ENCODE results near the gene PLOD3.

The PLOD3 gene

DNA sequence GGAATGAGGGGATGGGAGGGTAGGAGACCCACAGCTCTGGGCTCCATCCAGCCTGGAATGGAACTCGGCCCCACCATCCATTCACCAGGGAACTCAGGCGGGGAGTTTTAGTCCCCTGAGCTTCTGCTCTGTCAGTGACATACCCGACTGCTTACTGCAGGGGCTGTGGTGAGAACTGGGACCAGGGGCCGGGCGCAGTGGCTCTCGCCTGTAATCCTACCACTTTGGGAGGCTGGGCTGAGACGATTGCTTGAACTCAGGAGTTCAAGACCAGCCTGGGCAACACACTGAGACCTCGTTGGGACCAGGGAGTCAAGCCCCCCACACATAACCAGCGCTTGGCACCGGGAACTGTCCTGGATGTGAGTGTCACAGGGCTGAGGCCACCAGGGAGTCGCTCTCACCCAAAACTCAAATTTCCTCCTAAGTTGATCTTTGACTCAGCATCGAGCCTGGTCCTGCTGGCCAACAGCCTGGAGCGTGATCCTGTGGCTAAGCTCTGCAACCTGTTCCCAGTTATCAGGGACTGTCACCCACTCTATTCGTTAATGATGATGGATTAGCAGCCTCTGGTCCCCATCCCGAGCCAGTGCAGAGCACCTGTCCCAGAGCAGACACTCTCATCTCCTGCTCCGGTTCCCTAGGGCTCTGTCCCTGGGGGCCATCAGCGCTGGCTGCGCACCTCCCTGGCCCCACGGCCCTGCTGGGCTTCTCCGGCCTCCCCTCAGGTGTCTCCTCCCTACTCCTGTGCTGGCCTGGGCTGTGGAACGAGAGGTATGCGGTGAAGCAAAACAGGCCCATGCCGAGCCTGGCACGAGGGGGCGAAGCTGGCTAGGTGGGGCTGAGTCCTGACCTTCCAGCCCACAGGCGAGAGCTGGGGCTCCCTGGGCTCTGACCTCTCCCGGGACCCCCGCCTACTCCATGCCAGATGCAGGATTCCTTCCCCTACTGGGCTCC lies 21.1 kb upstream of the PLOD3 start:
- DNase-seq = no peak

DNA sequence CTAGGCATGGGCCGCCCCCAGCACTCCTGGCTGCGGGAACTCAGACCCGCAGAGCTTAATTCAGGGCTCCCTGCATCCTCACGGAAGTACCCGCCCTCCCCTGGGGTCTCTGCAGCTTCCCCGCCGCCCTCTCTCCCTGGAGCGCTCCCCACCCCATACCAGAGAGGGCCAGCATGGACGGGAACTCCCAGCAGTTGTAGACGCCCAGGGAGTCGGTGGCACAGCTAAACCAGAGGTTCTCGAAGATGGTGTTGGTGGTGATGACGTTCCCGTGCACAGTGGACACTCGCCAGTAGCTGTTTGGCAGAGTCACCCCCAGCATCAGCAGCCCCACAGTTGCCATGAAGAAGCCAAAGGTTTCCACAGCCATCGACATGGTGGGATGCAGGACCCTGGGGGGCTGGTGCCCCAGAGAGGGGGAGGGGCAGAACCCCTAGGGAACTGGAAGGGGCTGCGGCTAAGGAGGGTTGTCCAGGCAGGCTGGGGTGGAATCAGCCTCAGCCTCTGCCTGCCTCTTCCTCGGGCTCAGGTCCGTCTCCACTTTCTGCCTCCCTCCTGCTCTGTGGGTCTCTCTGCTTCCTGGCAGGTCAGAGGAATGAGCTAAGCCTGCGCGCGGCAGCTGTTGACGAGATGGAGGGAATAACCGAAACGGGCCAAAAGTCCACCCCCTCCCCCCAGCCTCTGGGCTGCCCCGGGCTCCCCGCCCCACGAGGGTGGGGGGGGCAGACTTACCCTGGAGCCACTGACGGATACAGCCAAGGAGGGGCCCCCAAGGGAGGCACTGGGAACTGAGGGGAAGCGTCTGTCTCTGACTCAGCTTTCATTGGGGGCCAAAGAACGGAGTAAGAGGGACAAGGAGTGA lies 20.1 kb upstream of the PLOD3 start, which contains the start of gene CLDN15:
Gene CLDN15 (minus strand): TSS at position 597 of the 862 bp plus-strand sequence. CDS start 221 bp downstream, at position 376.
- no peak for DNase-seq

- no peak for DNase-seq
These were observed 19.0 kb upstream of the PLOD3 start for GRCh38 chr7:101236292-101236835.

GRCh38 chr7:101235522-101235921 lies 18.1 kb upstream of the PLOD3 start:
- no peak for DNase-seq

- DNase-seq = no peak
These were observed 17.7 kb upstream of the PLOD3 start for GRCh38 chr7:101235050-101235449.

- no peak for DNase-seq
These were observed 17.3 kb upstream of the PLOD3 start for GRCh38 chr7:101234636-101235035.

- DNase-seq = no peak
These were observed 16.6 kb upstream of the PLOD3 start for GRCh38 chr7:101233907-101234547.

GRCh38 chr7:101232141-101232850 lies 14.9 kb upstream of the PLOD3 start:
- peak; percentile 34 for DNase-seq

- no peak for DNase-seq
These were observed 14.3 kb upstream of the PLOD3 start for GRCh38 chr7:101231644-101232043.

DNA sequence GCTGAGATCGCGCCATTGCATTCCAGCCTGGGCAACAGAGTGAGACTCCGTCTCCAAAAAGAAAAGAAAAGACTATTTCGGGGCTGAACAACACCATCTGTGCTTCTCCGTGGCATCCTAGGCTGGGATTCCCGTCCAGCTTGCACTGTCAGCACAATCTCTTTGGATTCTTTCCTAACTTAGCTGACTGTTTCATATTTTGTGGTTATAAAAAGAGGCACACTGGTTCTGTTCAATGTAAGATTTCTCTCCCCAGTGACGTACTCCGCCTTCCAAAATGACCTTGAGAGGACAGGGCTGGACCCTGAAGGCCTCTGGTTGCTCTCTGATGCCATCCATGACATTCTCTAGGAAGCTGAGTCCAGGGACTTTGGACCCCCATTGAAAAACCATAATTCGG lies 9.3 kb upstream of the PLOD3 start:
- no peak for DNase-seq

DNA sequence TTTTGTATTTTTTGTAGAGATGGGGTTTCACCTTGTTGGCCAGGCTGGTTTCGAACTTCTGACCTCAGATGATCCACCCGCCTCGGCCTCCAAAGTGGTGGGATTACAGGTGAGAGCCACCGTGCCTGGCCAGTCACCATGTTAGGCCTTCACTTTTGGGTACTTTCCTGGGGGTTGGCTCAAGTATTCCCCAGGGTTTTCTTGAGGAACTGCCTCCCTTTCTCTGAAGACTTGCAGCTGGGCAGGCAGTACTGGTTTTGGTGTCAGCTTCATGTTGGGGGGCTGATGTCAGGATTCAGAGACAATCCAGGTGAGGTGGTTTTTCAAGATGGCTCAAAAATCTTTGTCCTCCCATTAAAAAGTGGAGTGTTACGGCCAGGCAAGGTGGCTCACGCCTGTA lies 8.3 kb upstream of the PLOD3 start:
- no peak for DNase-seq

DNA sequence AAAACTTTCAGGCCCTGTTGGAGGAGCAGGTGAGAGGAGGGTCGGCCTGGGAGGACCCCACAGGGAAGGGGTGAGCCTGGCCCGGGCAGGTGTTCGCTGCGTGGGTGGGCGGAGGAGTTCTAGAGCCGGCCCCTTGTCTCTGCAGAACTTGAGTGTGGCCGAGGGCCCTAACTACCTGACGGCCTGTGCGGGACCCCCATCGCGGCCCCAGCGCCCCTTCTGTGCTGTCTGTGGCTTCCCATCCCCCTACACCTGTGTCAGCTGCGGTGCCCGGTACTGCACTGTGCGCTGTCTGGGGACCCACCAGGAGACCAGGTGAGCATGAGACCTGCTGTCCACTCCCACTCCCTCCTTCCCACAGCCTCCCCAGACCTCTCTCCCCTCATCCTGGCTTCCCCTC lies 6.1 kb upstream of the PLOD3 start:
- no peak for DNase-seq

DNA sequence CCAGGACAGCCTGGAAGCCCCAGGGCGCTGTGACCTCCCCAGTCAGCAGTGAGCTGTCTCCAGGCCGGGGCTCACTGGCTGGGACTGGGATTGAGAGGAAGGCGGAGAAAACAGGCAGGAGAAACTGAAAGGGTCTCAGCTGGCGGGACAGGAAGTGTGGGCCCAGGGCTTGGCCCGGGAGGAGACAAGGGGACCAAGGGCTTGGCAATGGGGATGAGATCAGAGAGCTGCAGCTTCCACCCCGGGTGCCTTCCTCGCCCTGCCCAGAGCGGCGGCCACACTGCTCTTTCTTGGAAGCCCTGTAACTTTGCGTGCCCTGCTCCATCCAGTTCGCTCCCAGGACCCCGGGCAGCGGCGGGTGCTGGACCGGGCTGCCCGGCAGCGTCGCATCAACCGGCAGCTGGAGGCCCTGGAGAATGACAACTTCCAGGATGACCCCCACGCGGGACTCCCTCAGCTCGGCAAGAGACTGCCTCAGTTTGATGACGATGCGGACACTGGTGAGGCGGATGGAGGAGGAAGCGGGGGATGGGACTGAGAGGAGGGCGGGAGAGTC lies 5.0 kb upstream of the PLOD3 start:
- DNase-seq = no peak

DNA sequence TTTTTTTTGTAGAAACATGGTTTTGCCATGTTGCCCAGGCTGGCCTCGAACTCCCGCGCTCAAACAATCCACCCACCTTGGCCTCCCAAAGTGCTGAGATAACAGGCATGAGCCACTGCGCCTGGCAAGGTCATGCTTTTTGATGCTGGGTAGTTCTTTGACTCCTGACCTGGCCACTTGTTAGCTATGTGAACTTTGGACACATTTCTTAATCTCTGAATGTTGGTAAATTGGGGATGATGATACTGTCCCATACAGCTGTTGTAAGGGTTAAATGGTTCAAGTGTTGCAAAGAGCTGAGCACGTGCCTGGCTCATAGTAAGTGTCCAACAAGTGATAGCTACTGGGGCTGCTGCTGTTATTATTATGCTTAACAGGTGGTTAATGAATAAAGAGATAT lies 2.9 kb upstream of the PLOD3 start:
- DNase-seq = no peak

DNA sequence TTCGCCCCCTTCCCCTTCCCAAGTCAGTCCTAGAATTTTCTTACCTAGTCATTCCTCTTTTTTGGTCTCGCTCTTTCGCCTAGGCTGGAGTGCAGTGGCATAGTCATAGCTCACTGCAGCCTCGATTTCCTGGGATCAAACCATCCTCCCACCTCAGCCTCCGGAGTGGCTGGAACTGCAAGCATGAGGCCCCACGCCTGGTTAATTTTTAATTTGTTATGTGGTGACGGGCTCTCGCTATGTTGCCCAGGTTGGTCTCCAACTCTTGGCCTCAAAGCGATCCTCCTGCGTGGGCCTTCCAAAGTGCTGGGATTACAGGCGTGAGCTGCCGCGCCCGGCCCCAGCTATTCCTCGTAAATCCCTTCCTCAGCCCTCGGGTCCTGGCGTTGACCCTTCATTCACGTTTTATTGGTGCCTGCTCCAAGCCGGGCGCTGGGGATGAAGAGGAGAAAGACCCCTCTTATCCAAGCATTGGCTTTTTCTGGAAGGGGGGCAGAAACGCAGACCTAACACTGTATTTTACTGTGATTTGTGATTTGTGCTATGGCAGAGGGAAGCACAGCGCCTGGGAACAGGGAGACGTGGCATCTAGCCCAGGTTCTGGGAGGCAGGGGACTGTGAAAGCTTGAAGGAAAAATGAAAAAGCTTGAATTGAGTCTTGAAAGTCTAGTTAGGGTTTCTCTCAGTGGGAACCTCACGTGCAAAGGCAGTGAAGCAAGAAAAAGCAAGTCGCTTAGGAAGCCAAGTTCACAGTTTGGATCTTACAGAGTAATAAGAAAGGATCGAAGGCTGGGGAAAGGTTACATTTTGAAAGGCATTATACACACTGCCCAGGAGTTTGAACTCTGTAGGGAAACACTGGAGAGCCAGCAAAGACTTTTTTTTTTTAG lies 1.1 kb upstream of the PLOD3 start:
- DNase-seq = no peak

GRCh38 chr7:101216860-101217387 lies 457 bp downstream of the PLOD3 start:
- DNase-seq = peak; percentile 43

GRCh38 chr7:101216001-101216859 lies 1.2 kb downstream of the PLOD3 start:
- no peak for DNase-seq

- DNase-seq = no peak
These were observed 5.4 kb downstream of the PLOD3 start for GRCh38 chr7:101212014-101212413.

DNA sequence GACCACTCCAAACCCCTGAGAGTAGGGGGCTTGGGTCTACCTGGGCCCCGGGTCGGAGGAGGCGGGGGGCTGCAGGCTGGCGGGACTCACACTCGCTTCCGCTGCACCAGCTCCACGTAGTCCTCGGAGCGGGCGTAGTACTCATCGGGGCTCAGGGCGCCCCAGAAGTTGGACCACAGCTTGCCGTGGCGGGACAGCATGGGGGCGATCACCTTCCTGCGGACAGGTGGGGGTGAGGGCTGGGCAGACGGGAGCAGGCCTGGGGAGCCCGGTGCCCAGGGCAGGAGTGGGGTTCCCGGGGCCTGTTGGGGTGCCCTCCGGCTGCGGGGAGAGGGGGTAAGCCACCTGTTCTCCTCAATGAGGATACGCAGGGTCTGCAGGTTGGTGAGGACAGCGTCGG lies 5.9 kb downstream of the PLOD3 start:
- no peak for DNase-seq

All from eye (tissue), 1 donor.